CD4-positive, alpha-beta T cell (primary cell): ENCODE measurements around the gene SUMF1. TPM values are rescaled to one million over a fixed set of nuclear protein-coding genes. Genes with fewer than 3 reads are reported as not detected.

Experiments used
- ATAC-seq: fragments of 200-7000 bp; cut with Tn5 transposase; one replicate; pipeline ENCODE4 v1.10.0; 2022; ENCODE audit warnings: mild to moderate bottlenecking; ENCODE audit not compliant: poor library complexity
- CTCF ChIA-PET: fragments of 350-600 bp; sonication (Branson Sonifier 250); formaldehyde crosslinking; loops from one replicate; lab custom pipeline; 2021; ENCODE audit warnings: antibody characterized with exemption, inconsistent platforms; lab: Charles Lee
- POLR2A ChIA-PET: fragments of 350-600 bp; sonication (Branson Sonifier 250); formaldehyde crosslinking; loops from one replicate; lab custom pipeline; 2021; ENCODE audit warnings: antibody characterized with exemption, inconsistent platforms; lab: Charles Lee
- DNase-seq, 14 experiments: peaks; one replicate each; pipeline ENCODE4 v3.0.0-alpha.2; 2013 to 2020; ENCODE audit warnings: mixed read lengths in 2 of 14
- H3K27ac ChIP-seq, 2 donors: one replicate each; pipeline versions ENCODE4 v1.5.1 to v1.7.0; 2013; ENCODE audit warnings: low read length in 2 of 2, low read depth in 1 of 2, mild to moderate bottlenecking in 1 of 2
- H3K27me3 ChIP-seq, 2 experiments: 1 replicate in 1 of 2; 2 replicates in 1 of 2; pipeline versions ENCODE4 v1.6.1 to v1.7.0; 2013; ENCODE audit warnings: low read length in 2 of 2, control low read depth in 1 of 2, mild to moderate bottlenecking in 1 of 2, moderate library complexity in 1 of 2; ENCODE audit not compliant: insufficient read depth in 2 of 2, control insufficient read depth in 1 of 2
- H3K36me3 ChIP-seq: one replicate; pipeline ENCODE4 v1.6.1; 2013; ENCODE audit warnings: low read length, control low read depth; ENCODE audit not compliant: insufficient read depth
- H3K4me1 ChIP-seq: one replicate; pipeline ENCODE4 v1.6.1; 2013; ENCODE audit warnings: low read length, control low read depth; ENCODE audit not compliant: insufficient read depth
- H3K4me3 ChIP-seq: one replicate; pipeline ENCODE4 v1.5.1; 2013; ENCODE audit warnings: mild to moderate bottlenecking, low read length, moderate library complexity
- H3K9me3 ChIP-seq, 2 experiments: 1 replicate in 1 of 2; 2 replicates in 1 of 2; pipeline versions ENCODE4 v1.6.1 to v1.7.0; 2013; ENCODE audit warnings: low read length in 2 of 2, mild to moderate bottlenecking in 2 of 2, control low read depth in 1 of 2, moderate library complexity in 1 of 2; ENCODE audit not compliant: control insufficient read depth in 1 of 2, insufficient read depth in 1 of 2
- H3K27ac Mint-ChIP-seq: one replicate; pipeline ENCODE4 v1.8.0; 2020; ENCODE audit warnings: mixed read lengths
- H3K27me3 Mint-ChIP-seq: one replicate; pipeline ENCODE4 v1.8.0; 2021; ENCODE audit warnings: mixed read lengths
- H3K36me3 Mint-ChIP-seq: one replicate; pipeline ENCODE4 v1.8.0; 2021; ENCODE audit warnings: low read depth, mixed read lengths
- H3K4me1 Mint-ChIP-seq: one replicate; pipeline ENCODE4 v1.8.0; 2021; ENCODE audit warnings: low read depth, mixed read lengths
- H3K4me3 Mint-ChIP-seq: one replicate; pipeline ENCODE4 v1.8.0; 2020; ENCODE audit warnings: mild to moderate bottlenecking, mixed read lengths
- H3K9me3 Mint-ChIP-seq: one replicate; pipeline ENCODE4 v1.8.0; 2020; ENCODE audit warnings: mixed read lengths
- CTCF ChIP-seq: fragments of 200-600 bp; IDR thresholded peaks from one replicate; pipeline ENCODE4 v1.8.0; 2022; ENCODE audit warnings: antibody characterized with exemption, mild to moderate bottlenecking
- intact Hi-C, 2 experiments: fragments of 100-400 bp; cut with DNase I in 1 of 2; cut with micrococcal nuclease in 1 of 2; formaldehyde crosslinking; loops; one replicate each; pipeline versions ENCODE4 v1.15.1 to v1.9.0; 2023 to 2025; cut with DNase I, micrococcal nuclease
- total RNA-seq, 174 experiments: library from RNA in 2 of 174; stranded (reverse) in 2 of 174; gene quantifications; one replicate each; pipeline ENCODE4 v1.2.3 and lab custom pipeline; 2021 to 2026

The SUMF1 gene
- total RNA-seq, 2 experiments from 2014 or later: 7.0 to 8.1 TPM

- peaks cover 39% of the 10 kb centered on the region for H3K4me1 Mint-ChIP-seq
- H3K9me3 Mint-ChIP-seq: no peaks in the 10 kb centered on the region
- Histone ChIP-seq H3K9me3 (no peaks in the 10 kb centered on the region), H3K36me3 (no peaks in the 10 kb centered on the region), H3K27ac (no peak overlapping the region), H3K4me3 (peak overlapping the region; percentile 92), H3K27me3 (no peaks in the 10 kb centered on the region), H3K4me1 (peaks cover 31% of the 10 kb centered on the region)
- H3K4me3 Mint-ChIP-seq: peak overlapping the region; percentile 98
- H3K36me3 Mint-ChIP-seq: peaks cover 23% of the 10 kb centered on the region
- POLR2A ChIA-PET: interaction anchor here (2.8 to 6.0 kb wide), 4 partner anchors 14 to 93 kb away, joined by 12 to 127 read pairs (median 95); partner anchors contain the start of gene SUMF1
- intact Hi-C loops: loop anchor here (2.0 to 10.0 kb wide), 8 partner anchors 93 to 1367 kb away; partner anchors contain the start of genes ARL8B (in 1 of the 2), CRBN (in 1 of the 2), EDEM1 (in 1 of the 2) and SETMAR (in 1 of the 2)
- peak overlapping the region; percentile 88 for H3K27ac Mint-ChIP-seq
- H3K27me3 Mint-ChIP-seq: no peaks in the 10 kb centered on the region
- ATAC-seq: no peak
- no peak for TF ChIP-seq CTCF
- CTCF ChIA-PET: interaction anchor here (1.8 to 2.6 kb wide), 3 partner anchors 27 to 142 kb away, joined by 6 to 20 read pairs (median 11); no protein-coding TSS in a partner anchor
- DNase-seq: no peak
Observed at GRCh38 chr3:4491855-4492207, 24.8 kb upstream of the SUMF1 start.

- peak in 3 of 14 experiments; percentile 13 to 33 (median 19) for DNase-seq
- Histone ChIP-seq H3K4me1 (no peaks in the 10 kb centered on the region), H3K27ac (no peak overlapping the region), H3K27me3 (peaks cover 0 to 6% of the 10 kb centered on the region in 2 experiments), H3K36me3 (no peaks in the 10 kb centered on the region), H3K9me3 (no peaks in the 10 kb centered on the region), H3K4me3 (no peak overlapping the region)
- no peaks in the 10 kb centered on the region for H3K4me1 Mint-ChIP-seq
- no peak for ATAC-seq
- no peak for TF ChIP-seq CTCF
- H3K27me3 Mint-ChIP-seq: peaks cover 25% of the 10 kb centered on the region
- no peaks in the 10 kb centered on the region for H3K36me3 Mint-ChIP-seq
- intact Hi-C loops: no loop called here
- H3K27ac Mint-ChIP-seq: no peak overlapping the region
- no peak overlapping the region for H3K4me3 Mint-ChIP-seq
- CTCF ChIA-PET: no interaction called here
- POLR2A ChIA-PET: no interaction called here
- no peaks in the 10 kb centered on the region for H3K9me3 Mint-ChIP-seq
Observed at GRCh38 chr3:4478261-4478660, 11.2 kb upstream of the SUMF1 start.

GRCh38 chr3:4476496-4476895 lies 9.4 kb upstream of the SUMF1 start:
- H3K4me3 Mint-ChIP-seq: no peak overlapping the region
- no peaks in the 10 kb centered on the region for H3K36me3 ChIP-seq
- H3K9me3 Mint-ChIP-seq: no peaks in the 10 kb centered on the region
- peaks cover 0 to 11% of the 10 kb centered on the region in 2 experiments for H3K27me3 ChIP-seq
- H3K4me1 ChIP-seq: no peaks in the 10 kb centered on the region
- H3K4me3 ChIP-seq: no peak overlapping the region
- ChIA-PET POLR2A (no interaction called here), CTCF (no interaction called here)
- no peaks in the 10 kb centered on the region for H3K4me1 Mint-ChIP-seq
- no peaks in the 10 kb centered on the region for H3K9me3 ChIP-seq
- no peak overlapping the region for H3K27ac Mint-ChIP-seq
- no peak for TF ChIP-seq CTCF
- H3K36me3 Mint-ChIP-seq: no peaks in the 10 kb centered on the region
- peaks cover 25% of the 10 kb centered on the region for H3K27me3 Mint-ChIP-seq
- no peak overlapping the region for H3K27ac ChIP-seq
- intact Hi-C loops: no loop called here
- DNase-seq (no peak), ATAC-seq (no peak)
